HG02678 (cell line): ENCODE measurements around the gene LTO1.
"Not testable (repeated sequence)": the region's sequence is repeated elsewhere in the genome, so short reads cannot be mapped to it uniquely, and the experiment has no call there.

Source experiments
- ATAC-seq: cut with Tn5 transposase; IDR thresholded peaks from one replicate; pipeline ENCODE4 v1.9.1; 2021; ENCODE audit warnings: mild to moderate bottlenecking, moderate library complexity; ENCODE audit not compliant: unreplicated experiment

Gene LTO1

DNA sequence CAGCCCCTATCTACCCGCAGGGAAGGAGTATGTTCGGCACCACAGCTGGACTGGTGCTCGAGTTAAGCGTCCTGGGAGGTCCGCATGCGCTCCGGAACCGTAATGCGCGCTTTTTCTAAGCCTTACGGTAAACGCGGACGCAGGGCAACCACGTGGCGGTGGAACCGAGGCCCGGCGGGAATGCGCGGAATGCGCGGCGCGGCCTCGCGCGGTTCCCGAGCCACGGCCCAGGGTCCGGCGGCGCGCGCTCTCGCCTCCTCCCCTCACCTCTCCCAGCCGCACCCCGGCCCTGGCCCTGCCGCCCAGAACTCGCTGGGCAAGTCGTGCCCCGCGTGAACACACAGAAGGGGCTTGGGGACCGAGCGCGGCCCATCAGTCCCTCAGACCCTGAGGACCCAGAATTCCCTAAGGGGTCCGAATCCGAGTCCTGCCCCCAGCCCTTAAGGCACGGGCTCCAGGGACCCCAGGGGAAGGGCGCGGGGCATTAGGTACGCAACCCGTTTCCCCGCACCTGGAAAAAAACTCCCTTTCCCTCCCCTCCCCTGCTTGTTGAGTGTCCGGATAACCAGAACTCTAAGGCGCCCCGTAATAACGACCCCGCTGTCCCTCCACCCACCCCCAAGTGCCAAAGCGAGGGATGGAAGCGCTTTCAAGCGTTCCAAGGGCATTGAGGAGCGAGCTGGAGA is 38.5 kb downstream of the LTO1 start:
- ATAC-seq: no peak

GRCh38 chr11:69635804-69636511 is 39.2 kb downstream of the LTO1 start:
- no peak for ATAC-seq

DNA sequence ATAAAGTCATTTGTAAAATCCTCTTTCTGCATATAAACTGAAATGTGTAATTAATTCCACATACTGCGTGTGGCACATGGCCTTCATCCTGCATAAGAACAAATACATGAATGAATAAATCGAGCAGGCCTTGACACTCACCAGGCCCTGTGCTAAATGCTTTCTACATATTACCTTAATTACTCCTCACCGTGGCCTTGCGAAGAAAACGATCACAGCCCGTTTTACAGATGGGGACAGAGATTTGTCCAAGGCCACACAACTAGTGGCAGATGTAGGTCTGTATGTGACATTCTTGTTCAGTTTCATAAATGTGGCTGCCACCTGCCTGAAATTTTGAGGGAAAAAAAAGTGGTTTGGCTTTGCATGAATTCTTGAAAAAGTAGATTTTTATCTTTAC is 40.0 kb downstream of the LTO1 start:
- ATAC-seq: no peak

- ATAC-seq: no peak
These were observed 40.6 kb downstream of the LTO1 start for GRCh38 chr11:69634590-69634989.

DNA sequence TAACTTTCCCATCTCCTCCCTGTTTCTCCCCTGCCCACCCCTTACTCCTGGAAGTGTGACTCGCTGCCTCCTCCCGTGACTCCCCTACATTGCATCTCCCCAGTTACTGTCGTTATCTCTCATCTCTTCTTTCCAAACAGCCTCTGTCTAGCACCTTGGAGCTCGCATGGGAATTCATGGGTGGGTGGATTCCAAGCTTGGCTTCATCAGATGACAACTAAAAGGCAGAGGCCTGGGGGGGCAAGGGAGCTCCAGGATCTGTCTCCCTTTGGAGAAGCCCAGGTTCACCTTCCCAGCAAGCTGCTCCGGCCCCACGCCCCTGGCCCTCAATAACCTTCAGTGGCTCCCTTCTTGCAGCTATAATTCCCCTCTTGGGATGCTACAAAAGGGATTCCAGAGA is 41.1 kb downstream of the LTO1 start:
- no peak for ATAC-seq

- no peak for ATAC-seq
These were observed 42.3 kb downstream of the LTO1 start for GRCh38 chr11:69632900-69633299.

DNA sequence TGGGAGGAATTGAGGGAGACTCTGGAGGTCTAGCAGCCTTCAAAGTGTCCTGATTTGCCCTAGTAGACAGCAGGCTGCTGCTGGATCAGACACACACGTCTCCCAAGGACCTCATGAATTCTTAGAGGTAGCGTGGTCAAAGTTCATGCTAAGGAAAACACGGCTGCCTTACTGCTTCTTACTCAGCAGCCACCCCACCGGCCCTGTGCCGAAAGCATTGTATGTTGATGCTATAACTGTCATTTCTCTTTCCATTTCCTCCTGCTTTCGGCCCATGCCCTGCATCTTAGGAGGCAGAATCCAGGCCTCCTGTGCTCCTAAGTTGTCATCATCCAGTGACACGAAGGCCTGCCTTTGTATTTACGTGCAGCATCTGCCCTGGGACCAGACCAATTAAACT is 44.7 kb downstream of the LTO1 start:
- ATAC-seq: no peak

GRCh38 chr11:69630017-69630416 is 45.1 kb downstream of the LTO1 start:
- ATAC-seq: no peak

- ATAC-seq: no peak
These were observed 47.6 kb downstream of the LTO1 start for GRCh38 chr11:69627551-69627950.

GRCh38 chr11:69625476-69625875 is 49.7 kb downstream of the LTO1 start:
- ATAC-seq: no peak

DNA sequence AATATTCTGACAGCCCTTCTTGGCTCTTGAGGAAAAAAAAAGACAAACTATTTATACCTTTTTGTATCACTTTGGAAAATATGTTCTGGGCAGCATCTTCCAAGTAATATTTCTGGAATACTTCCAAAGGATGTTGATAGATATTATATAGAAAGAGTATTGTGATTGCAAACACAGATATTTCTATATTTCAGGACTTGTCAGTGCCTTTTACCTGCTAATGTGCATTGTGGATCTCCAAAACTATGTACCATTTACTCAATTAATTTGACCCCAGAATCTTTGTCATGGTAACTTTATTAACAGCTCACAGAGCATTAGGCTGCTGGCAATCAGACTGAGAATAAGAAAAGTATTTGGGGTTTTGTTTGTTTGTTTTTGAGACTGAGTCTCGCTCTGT is 50.9 kb downstream of the LTO1 start:
- no peak for ATAC-seq

- ATAC-seq: not testable (repeated sequence)
These were observed 53.0 kb downstream of the LTO1 start for GRCh38 chr11:69622097-69622681.

DNA sequence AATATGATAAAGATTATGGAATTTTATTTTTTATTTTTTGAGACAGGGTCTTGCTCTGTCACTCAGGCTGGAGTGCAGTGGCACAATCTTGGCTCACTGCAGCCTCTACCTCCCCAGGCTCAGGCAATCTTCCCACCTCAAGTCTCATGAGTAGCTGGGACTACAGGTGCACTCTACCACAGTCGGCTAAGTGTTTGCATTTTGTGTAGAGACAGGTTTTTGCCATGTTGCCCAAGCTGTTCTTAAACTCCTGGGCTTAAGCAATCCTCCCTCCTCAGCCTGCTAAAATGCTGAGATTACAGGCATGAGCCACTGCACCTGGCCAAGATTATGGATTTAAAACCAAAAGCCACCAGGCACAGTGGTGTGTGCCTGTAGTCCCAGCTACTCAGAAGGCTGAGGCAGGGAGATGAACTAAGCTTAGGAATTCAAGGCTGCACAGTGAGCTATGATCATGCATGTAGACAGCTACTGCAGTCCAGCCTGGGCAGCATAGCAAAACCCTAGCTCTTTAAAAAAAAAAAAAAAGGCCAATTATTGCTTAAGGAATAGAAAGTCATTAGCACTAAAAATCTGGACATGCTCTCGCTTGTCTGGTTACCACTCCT is 54.4 kb downstream of the LTO1 start:
- ATAC-seq: no peak

DNA sequence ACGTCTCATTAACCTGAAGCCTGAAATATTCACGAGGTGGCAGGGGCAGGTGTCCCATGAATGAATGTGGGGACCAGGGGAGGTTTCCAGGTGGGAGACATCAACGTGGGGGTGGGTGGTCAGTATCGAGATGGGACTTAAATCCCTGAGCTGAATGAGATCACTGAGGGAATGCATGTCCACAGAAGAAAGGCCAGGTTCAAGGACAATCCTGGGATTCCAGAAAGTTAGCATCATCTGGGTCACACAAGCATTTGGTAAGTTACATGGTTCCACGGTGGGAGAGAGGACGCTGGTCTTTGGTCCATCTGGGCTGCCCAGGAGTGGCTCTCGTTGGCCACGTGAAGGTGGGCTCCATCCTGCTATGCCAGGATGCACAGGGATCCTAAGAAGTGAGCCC is 56.9 kb downstream of the LTO1 start:
- no peak for ATAC-seq

- ATAC-seq: no peak
These were observed 57.5 kb downstream of the LTO1 start for GRCh38 chr11:69617682-69618081.

GRCh38 chr11:69617220-69617619 is 57.9 kb downstream of the LTO1 start:
- no peak for ATAC-seq
